ENCODE data around the gene F2RL3. TPM values are rescaled to one million over a fixed set of nuclear protein-coding genes. Genes with fewer than 3 reads are reported as not detected.

Gene F2RL3
- total and polyA plus RNA-seq, 9 of the 15 experiments (the other 6 are each of a cell fraction or from before 2014, with no cell fraction given) = 1.4 to 27.6 (median 11.9) TPM

GRCh38 chr19:16890461-16891184, 1.8 kb downstream of the F2RL3 start (continued):
- TF ChIP-seq MCM2 (IDR thresholded peaks at IDR 0.05; ENCODE audit: low read depth) = no peak
- no peak for TF ChIP-seq RAD51 (IDR thresholded peaks at IDR 0.05; ENCODE audit: borderline replicate concordance, low read depth)
- peak; percentile 94 for TF ChIP-seq RNF2 (IDR thresholded peaks at IDR 0.05)
- TF ChIP-seq HMGXB4 (CRISPR knock-in tag; IDR thresholded peaks at IDR 0.05) = no peak
- TF ChIP-seq WHSC1 (IDR thresholded peaks at IDR 0.05; ENCODE audit: low read length) = no peak
- no peak for TF ChIP-seq MCM3 (IDR thresholded peaks at IDR 0.05)
- TF ChIP-seq, protein P1, sequence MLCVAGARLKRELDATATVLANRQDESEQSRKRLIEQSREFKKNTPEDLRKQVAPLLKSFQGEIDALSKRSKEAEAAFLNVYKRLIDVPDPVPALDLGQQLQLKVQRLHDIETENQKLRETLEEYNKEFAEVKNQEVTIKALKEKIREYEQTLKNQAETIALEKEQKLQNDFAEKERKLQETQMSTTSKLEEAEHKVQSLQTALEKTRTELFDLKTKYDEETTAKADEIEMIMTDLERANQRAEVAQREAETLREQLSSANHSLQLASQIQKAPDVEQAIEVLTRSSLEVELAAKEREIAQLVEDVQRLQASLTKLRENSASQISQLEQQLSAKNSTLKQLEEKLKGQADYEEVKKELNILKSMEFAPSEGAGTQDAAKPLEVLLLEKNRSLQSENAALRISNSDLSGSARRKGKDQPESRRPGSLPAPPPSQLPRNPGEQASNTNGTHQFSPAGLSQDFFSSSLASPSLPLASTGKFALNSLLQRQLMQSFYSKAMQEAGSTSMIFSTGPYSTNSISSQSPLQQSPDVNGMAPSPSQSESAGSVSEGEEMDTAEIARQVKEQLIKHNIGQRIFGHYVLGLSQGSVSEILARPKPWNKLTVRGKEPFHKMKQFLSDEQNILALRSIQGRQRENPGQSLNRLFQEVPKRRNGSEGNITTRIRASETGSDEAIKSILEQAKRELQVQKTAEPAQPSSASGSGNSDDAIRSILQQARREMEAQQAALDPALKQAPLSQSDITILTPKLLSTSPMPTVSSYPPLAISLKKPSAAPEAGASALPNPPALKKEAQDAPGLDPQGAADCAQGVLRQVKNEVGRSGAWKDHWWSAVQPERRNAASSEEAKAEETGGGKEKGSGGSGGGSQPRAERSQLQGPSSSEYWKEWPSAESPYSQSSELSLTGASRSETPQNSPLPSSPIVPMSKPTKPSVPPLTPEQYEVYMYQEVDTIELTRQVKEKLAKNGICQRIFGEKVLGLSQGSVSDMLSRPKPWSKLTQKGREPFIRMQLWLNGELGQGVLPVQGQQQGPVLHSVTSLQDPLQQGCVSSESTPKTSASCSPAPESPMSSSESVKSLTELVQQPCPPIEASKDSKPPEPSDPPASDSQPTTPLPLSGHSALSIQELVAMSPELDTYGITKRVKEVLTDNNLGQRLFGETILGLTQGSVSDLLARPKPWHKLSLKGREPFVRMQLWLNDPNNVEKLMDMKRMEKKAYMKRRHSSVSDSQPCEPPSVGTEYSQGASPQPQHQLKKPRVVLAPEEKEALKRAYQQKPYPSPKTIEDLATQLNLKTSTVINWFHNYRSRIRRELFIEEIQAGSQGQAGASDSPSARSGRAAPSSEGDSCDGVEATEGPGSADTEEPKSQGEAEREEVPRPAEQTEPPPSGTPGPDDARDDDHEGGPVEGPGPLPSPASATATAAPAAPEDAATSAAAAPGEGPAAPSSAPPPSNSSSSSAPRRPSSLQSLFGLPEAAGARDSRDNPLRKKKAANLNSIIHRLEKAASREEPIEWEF (CRISPR knock-in tag; IDR thresholded peaks at IDR 0.05) = no peak
- TF ChIP-seq, protein P2, sequence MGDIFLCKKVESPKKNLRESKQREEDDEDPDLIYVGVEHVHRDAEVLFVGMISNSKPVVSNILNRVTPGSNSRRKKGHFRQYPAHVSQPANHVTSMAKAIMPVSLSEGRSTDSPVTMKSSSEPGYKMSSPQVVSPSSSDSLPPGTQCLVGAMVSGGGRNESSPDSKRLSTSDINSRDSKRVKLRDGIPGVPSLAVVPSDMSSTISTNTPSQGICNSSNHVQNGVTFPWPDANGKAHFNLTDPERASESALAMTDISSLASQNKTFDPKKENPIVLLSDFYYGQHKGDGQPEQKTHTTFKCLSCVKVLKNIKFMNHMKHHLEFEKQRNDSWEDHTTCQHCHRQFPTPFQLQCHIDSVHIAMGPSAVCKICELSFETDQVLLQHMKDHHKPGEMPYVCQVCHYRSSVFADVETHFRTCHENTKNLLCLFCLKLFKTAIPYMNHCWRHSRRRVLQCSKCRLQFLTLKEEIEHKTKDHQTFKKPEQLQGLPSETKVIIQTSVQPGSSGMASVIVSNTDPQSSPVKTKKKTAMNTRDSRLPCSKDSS (IDR thresholded peaks at IDR 0.05; ENCODE audit: low read depth, partially characterized antibody) = no peak
- TF ChIP-seq ZNF395 (CRISPR knock-in tag; IDR thresholded peaks at IDR 0.05) = peak; percentile 49; the same call in 1 of the 2 replicates
- no peak for TF ChIP-seq BDP1 (IDR thresholded peaks at IDR 0.05; ENCODE audit: insufficient read depth, insufficient read length)
- no peak for TF ChIP-seq ZNF143 (CRISPR knock-in tag; IDR thresholded peaks at IDR 0.05)
- TF ChIP-seq CBX3 (IDR thresholded peaks at IDR 0.05; ENCODE audit: borderline replicate concordance in 1 of 2, low read length in 2 of 2) = no peak
- TF ChIP-seq, protein P3, sequence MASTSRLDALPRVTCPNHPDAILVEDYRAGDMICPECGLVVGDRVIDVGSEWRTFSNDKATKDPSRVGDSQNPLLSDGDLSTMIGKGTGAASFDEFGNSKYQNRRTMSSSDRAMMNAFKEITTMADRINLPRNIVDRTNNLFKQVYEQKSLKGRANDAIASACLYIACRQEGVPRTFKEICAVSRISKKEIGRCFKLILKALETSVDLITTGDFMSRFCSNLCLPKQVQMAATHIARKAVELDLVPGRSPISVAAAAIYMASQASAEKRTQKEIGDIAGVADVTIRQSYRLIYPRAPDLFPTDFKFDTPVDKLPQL (IDR thresholded peaks at IDR 0.05; ENCODE audit: extremely low read depth, insufficient read length) = no peak
- no peak for TF ChIP-seq MYNN (IDR thresholded peaks at IDR 0.05)
- TF ChIP-seq MYNN (CRISPR knock-in tag; IDR thresholded peaks at IDR 0.05) = no peak
- peak; percentile 35; the same call in 1 of the 2 replicates for TF ChIP-seq TOE1 (IDR thresholded peaks at IDR 0.05; ENCODE audit: borderline replicate concordance)
- no peak; the same call in 1 of the 2 replicates for TF ChIP-seq TOE1 (CRISPR knock-in tag; IDR thresholded peaks at IDR 0.05; ENCODE audit: borderline replicate concordance, low read depth)
- peak; percentile 72; the same call in 1 of the 2 replicates for TF ChIP-seq NCOA1 (IDR thresholded peaks at IDR 0.05; ENCODE audit: low read depth)
